Astrocyte (in vitro differentiated cells and primary cell): ENCODE results near the gene CD4. TPM values are rescaled to one million over a fixed set of nuclear protein-coding genes. Genes with fewer than 3 reads are reported as not detected.

Source experiments
- DNase-seq: peaks from one replicate; pipeline ENCODE4 v3.0.0-alpha.2; 2010; ENCODE audit warnings: low read depth
- FAIRE-seq: peaks from 2 replicates; lab custom pipeline; 2011; peaks lifted over from hg19 to GRCh38; lab: Jason Lieb, UNC
- H2AFZ ChIP-seq: 2 replicates; pipeline ENCODE4 v1.6.0; 2012; ENCODE audit warnings: low read depth, low read length, inconsistent platforms
- H3K27ac ChIP-seq: 2 replicates; pipeline ENCODE4 v1.5.1; 2011; ENCODE audit warnings: low read depth, low read length, inconsistent platforms
- H3K27me3 ChIP-seq: 2 replicates; pipeline ENCODE4 v1.6.0; 2011; ENCODE audit warnings: low read length, inconsistent platforms; ENCODE audit not compliant: insufficient read depth
- H3K36me3 ChIP-seq: 2 replicates; pipeline ENCODE4 v1.5.1; 2011; ENCODE audit warnings: low read length, inconsistent platforms; ENCODE audit not compliant: insufficient read depth
- H3K4me1 ChIP-seq: 2 replicates; pipeline ENCODE4 v1.5.1; 2011; ENCODE audit warnings: low read length, inconsistent platforms; ENCODE audit not compliant: insufficient read depth
- H3K4me2 ChIP-seq: 2 replicates; pipeline ENCODE4 v1.6.0; 2012; ENCODE audit warnings: low read length, inconsistent platforms
- H3K4me3 ChIP-seq: 2 replicates; pipeline ENCODE4 v1.5.1; 2011; ENCODE audit warnings: low read depth, mild to moderate bottlenecking, low read length, inconsistent platforms; ENCODE audit not compliant: insufficient read depth
- H3K79me2 ChIP-seq: 2 replicates; pipeline ENCODE4 v1.6.0; 2012; ENCODE audit warnings: mild to moderate bottlenecking, low read length, inconsistent platforms; ENCODE audit not compliant: insufficient read depth
- H3K9ac ChIP-seq: 2 replicates; pipeline ENCODE4 v1.6.0; 2012; ENCODE audit warnings: mild to moderate bottlenecking, low read length, inconsistent platforms
- H3K9me3 ChIP-seq: 2 replicates; pipeline ENCODE4 v1.5.1; 2012; ENCODE audit warnings: low read depth, mild to moderate bottlenecking, low read length, inconsistent platforms; ENCODE audit not compliant: insufficient read depth
- H4K20me1 ChIP-seq: 2 replicates; pipeline ENCODE4 v1.6.0; 2012; ENCODE audit warnings: low read length, inconsistent platforms; ENCODE audit not compliant: insufficient read depth
- H3K27ac Mint-ChIP-seq: one replicate; pipeline ENCODE4 v1.8.0; 2021; ENCODE audit warnings: mild to moderate bottlenecking, mixed read lengths; ENCODE audit not compliant: unreplicated experiment
- H3K27me3 Mint-ChIP-seq: one replicate; pipeline ENCODE4 v1.8.0; 2021; ENCODE audit warnings: low read depth, mixed read lengths; ENCODE audit not compliant: unreplicated experiment
- H3K36me3 Mint-ChIP-seq: one replicate; pipeline ENCODE4 v1.8.0; 2021; ENCODE audit warnings: low read depth, mixed read lengths; ENCODE audit not compliant: unreplicated experiment
- H3K4me1 Mint-ChIP-seq: one replicate; pipeline ENCODE4 v1.8.0; 2021; ENCODE audit warnings: low read depth, mixed read lengths; ENCODE audit not compliant: unreplicated experiment
- H3K4me3 Mint-ChIP-seq: one replicate; pipeline ENCODE4 v1.8.0; 2021; ENCODE audit warnings: mild to moderate bottlenecking, moderate library complexity, mixed read lengths; ENCODE audit not compliant: unreplicated experiment
- H3K9me3 Mint-ChIP-seq: one replicate; pipeline ENCODE4 v1.8.0; 2021; ENCODE audit warnings: mild to moderate bottlenecking, mixed read lengths; ENCODE audit not compliant: unreplicated experiment
- EZH2 ChIP-seq: IDR thresholded peaks from 2 replicates; pipeline ENCODE4 v1.6.1; 2012; ENCODE audit warnings: mild to moderate bottlenecking, low read length, inconsistent platforms; ENCODE audit not compliant: insufficient read depth
- total RNA-seq: library from RNA; stranded (reverse); gene quantifications from 2 replicates; pipeline ENCODE4 v1.2.1, GENCODE V29; 2021
- TF ChIP-seq, protein P1 (sequence below): IDR thresholded peaks from 2 replicates; pipeline ENCODE4 v1.5.1; 2011; ENCODE audit warnings: low read depth, mild to moderate bottlenecking, inconsistent platforms, low read length, moderate library complexity; ENCODE audit not compliant: insufficient read depth

CD4 gene
- total RNA-seq, 1 donor from 2014 or later, result 0.54 TPM

DNA sequence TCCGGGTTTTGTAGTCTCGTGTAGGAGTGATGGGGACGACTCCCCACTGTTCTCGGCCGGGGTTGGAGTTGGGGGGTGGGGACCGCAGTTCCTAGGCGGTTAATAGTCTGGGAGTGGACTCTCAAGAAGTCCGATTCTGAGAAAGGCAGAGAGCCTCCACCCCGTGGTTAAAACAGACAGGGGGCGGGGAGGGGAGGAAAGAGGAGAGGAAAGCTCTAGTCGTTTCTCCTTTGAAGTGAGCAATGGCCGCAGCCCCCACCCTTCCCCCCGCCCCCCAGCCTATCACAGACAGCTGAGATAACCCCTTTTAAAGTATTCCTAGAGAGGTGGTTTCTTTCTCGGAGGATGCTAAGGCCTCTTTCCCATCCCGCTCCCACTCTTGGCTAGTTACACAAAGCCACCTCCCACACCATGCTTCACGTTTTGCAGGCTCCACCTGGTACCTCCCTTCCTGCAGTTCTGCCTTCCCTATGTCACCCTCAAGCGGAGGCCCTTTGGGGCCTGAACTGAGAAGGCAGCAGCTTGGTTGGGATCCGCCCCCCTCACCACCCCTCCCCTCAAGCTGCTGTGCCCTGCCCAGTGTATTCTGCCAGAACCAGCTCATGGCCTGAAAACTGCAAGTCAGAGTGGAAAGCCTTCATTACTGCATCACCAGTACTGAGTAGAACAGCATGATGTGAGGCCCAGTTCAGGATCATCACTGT lies 63.5 kb downstream of the CD4 start:
- H3K4me3 Mint-ChIP-seq, result peak overlapping the region; percentile 96
- peak overlapping the region; percentile 88 for H3K4me2 ChIP-seq
- H3K4me1 Mint-ChIP-seq, result peaks cover 12% of the 10 kb centered on the region
- H3K9me3 ChIP-seq, result no peaks in the 10 kb centered on the region
- H3K27ac Mint-ChIP-seq, result peak overlapping the region; percentile 93
- H4K20me1 ChIP-seq, result peaks cover 33% of the 10 kb centered on the region
- peak overlapping the region; percentile 54 for H2AFZ ChIP-seq
- FAIRE-seq, result peak; percentile 26
- no peaks in the 10 kb centered on the region for H3K27me3 Mint-ChIP-seq
- H3K79me2 ChIP-seq, result peaks cover 59% of the 10 kb centered on the region
- peak overlapping the region; percentile 87 for H3K4me3 ChIP-seq
- peak; percentile 75 for DNase-seq
- no peaks in the 10 kb centered on the region for H3K9me3 Mint-ChIP-seq
- H3K27ac ChIP-seq, result peak overlapping the region; percentile 89
- TF ChIP-seq, protein P1, sequence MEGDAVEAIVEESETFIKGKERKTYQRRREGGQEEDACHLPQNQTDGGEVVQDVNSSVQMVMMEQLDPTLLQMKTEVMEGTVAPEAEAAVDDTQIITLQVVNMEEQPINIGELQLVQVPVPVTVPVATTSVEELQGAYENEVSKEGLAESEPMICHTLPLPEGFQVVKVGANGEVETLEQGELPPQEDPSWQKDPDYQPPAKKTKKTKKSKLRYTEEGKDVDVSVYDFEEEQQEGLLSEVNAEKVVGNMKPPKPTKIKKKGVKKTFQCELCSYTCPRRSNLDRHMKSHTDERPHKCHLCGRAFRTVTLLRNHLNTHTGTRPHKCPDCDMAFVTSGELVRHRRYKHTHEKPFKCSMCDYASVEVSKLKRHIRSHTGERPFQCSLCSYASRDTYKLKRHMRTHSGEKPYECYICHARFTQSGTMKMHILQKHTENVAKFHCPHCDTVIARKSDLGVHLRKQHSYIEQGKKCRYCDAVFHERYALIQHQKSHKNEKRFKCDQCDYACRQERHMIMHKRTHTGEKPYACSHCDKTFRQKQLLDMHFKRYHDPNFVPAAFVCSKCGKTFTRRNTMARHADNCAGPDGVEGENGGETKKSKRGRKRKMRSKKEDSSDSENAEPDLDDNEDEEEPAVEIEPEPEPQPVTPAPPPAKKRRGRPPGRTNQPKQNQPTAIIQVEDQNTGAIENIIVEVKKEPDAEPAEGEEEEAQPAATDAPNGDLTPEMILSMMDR, result no peak
- no peak for TF ChIP-seq EZH2
- peak overlapping the region; percentile 88 for H3K9ac ChIP-seq
- no peaks in the 10 kb centered on the region for H3K27me3 ChIP-seq
- peaks cover 16% of the 10 kb centered on the region for H3K36me3 ChIP-seq
- peaks cover 7% of the 10 kb centered on the region for H3K36me3 Mint-ChIP-seq
- peaks cover 19% of the 10 kb centered on the region for H3K4me1 ChIP-seq

DNA sequence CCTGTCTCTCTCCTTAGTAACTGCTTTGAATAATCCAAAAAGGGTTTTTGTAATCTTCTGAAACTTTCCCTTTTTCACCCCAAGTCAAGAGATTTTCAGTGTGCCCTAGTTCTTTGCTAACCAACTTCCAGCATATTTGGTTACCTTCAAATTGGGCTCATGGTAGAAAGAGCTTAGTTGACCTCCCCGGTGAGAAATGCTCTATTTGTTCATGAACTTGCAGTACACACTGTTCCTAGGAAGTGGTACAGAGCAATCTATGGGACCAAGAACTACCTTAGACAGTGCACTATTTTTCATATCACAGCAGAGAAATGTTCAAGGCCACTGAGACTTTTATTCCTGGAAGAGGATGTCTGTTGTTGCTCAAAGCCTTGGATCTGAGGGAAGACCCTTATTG lies 64.3 kb downstream of the CD4 start:
- Mint-ChIP-seq H3K9me3 (no peaks in the 10 kb centered on the region), H3K27me3 (no peaks in the 10 kb centered on the region), H3K4me1 (peaks cover 12% of the 10 kb centered on the region), H3K4me3 (peak overlapping the region; percentile 96), H3K36me3 (peaks cover 12% of the 10 kb centered on the region), H3K27ac (peak overlapping the region; percentile 73)
- Histone ChIP-seq H3K27me3 (no peaks in the 10 kb centered on the region), H3K36me3 (peaks cover 20% of the 10 kb centered on the region), H3K4me2 (peak overlapping the region; percentile 88), H3K27ac (peak overlapping the region; percentile 89), H2AFZ (no peak overlapping the region), H3K4me3 (peak overlapping the region; percentile 87), H3K4me1 (peaks cover 19% of the 10 kb centered on the region), H3K9ac (peak overlapping the region; percentile 88), H4K20me1 (peaks cover 33% of the 10 kb centered on the region), H3K9me3 (no peaks in the 10 kb centered on the region), H3K79me2 (peaks cover 55% of the 10 kb centered on the region)
- TF ChIP-seq, protein P1, result no peak
- TF ChIP-seq EZH2, result no peak
- no peak for DNase-seq
- no peak for FAIRE-seq

DNA sequence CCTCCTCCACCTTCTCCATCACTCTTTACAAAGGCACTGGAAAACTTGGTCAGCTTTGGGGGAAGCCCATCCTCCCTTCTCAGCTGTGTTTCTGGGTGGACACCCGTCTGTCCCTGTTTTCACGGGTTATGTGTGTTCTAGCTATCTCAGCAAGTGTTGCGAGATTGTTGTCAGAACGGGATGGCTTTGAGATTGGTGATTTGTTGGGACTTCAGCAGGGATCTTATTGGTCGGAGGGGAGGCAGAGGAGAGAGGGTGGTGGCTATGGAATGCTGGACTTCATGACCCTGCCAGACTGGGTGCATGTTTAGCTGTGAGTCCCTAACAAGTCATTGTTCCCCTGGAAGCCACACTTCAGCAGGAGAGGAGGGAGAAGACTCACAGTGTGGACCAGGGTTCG lies 64.7 kb downstream of the CD4 start:
- peak overlapping the region; percentile 88 for H3K4me2 ChIP-seq
- H3K4me3 Mint-ChIP-seq, result peak overlapping the region; percentile 96
- H3K9ac ChIP-seq, result peak overlapping the region; percentile 88
- H3K4me3 ChIP-seq, result no peak overlapping the region
- H4K20me1 ChIP-seq, result peaks cover 33% of the 10 kb centered on the region
- peak overlapping the region; percentile 73 for H3K27ac Mint-ChIP-seq
- peaks cover 19% of the 10 kb centered on the region for H3K4me1 ChIP-seq
- H2AFZ ChIP-seq, result no peak overlapping the region
- DNase-seq (no peak), FAIRE-seq (no peak)
- H3K27me3 ChIP-seq, result no peaks in the 10 kb centered on the region
- H3K9me3 ChIP-seq, result no peaks in the 10 kb centered on the region
- peak overlapping the region; percentile 9 for H3K27ac ChIP-seq
- H3K4me1 Mint-ChIP-seq, result peaks cover 12% of the 10 kb centered on the region
- H3K9me3 Mint-ChIP-seq, result no peaks in the 10 kb centered on the region
- TF ChIP-seq, protein P1, result no peak
- no peak for TF ChIP-seq EZH2
- H3K36me3 ChIP-seq, result peaks cover 24% of the 10 kb centered on the region
- peaks cover 51% of the 10 kb centered on the region for H3K79me2 ChIP-seq
- H3K27me3 Mint-ChIP-seq, result no peaks in the 10 kb centered on the region
- peaks cover 12% of the 10 kb centered on the region for H3K36me3 Mint-ChIP-seq
